HCT116 (cell line): ENCODE data around the gene RCSD1. TPM values are rescaled to one million over a fixed set of nuclear protein-coding genes. Genes with fewer than 3 reads are reported as not detected.

Experiments used
- ATAC-seq: fragments of 200-7000 bp; cut with Tn5 transposase; 2 replicates; pipeline ENCODE4 v1.9.1; 2020; ENCODE audit warnings: mild to moderate bottlenecking, moderate library complexity
- BruUV-seq: library from RNA; stranded (reverse); fragments of 400-500 nt; replicated peaks from 2 replicates; lab custom pipeline; 2021; lab: Mats Ljungman, UMichigan
- CTCF ChIA-PET: fragments of 300-600 bp; sonication (Branson Sonifier 250); formaldehyde crosslinking; loops from one replicate; lab custom pipeline; 2021; ENCODE audit warnings: antibody characterized with exemption; lab: Charles Lee
- POLR2A ChIA-PET: fragments of 300-600, 350-600 bp; sonication (Branson Sonifier 250); formaldehyde crosslinking; loops from one replicate; lab custom pipeline; 2021; ENCODE audit warnings: antibody characterized with exemption; lab: Charles Lee
- RAD21 ChIA-PET, 2 experiments: fragments of 300-600 bp; sonication (Branson Sonifier 250); formaldehyde crosslinking; loops; one replicate each; lab custom pipeline; 2023; ENCODE audit warnings: low total read pairs in 2 of 2; ENCODE audit not compliant: uncharacterized antibody in 2 of 2, unreplicated experiment in 2 of 2, low non-redundant PET in 1 of 2; lab: Charles Lee
- DNase-seq: peaks from one replicate; pipeline ENCODE4 v3.0.0-alpha.2; 2010; ENCODE audit warnings: low read depth, low spot score
- H2AFZ ChIP-seq: fragments of 200-600 bp; shearing (Covaris generic), sonication (generic); 2 replicates; pipeline ENCODE4 v1.6.1; 2017; ENCODE audit warnings: low read depth, mixed run types, mixed read lengths, antibody characterized with exemption, low read length; ENCODE audit not compliant: poor library complexity, severe bottlenecking
- H3K27ac ChIP-seq: 2 replicates; pipeline ENCODE4 v1.5.1; 2012; ENCODE audit warnings: low read depth, low read length
- H3K27me3 ChIP-seq: fragments of 200-600 bp; sonication (generic); 2 replicates; pipeline ENCODE4 v1.6.1; 2016; ENCODE audit warnings: mixed run types, low read length, mixed read lengths; ENCODE audit not compliant: insufficient read depth
- H3K36me3 ChIP-seq, 2 experiments: fragments of 200-500 bp in 1 of 2; fragments of 200-600 bp in 1 of 2; sonication (Bioruptor generic) in 1 of 2; sonication (generic) in 1 of 2; 2 replicates each; pipeline versions ENCODE4 v1.5.1 to v1.6.1; 2014 to 2016; ENCODE audit warnings: low read length in 2 of 2, inconsistent platforms in 1 of 2, mixed read lengths in 1 of 2, mixed run types in 1 of 2; ENCODE audit not compliant: insufficient read depth in 2 of 2, control insufficient read depth in 1 of 2
- H3K4me1 ChIP-seq, 2 experiments: fragments of 200-600 bp in 1 of 2; sonication (generic) in 1 of 2; 2 replicates each; pipeline versions ENCODE4 v1.5.1 to v1.6.1; 2012 to 2017; ENCODE audit warnings: low read length in 2 of 2, inconsistent platforms in 1 of 2, mild to moderate bottlenecking in 1 of 2, mixed read lengths in 1 of 2, mixed run types in 1 of 2, moderate library complexity in 1 of 2; ENCODE audit not compliant: insufficient read depth in 2 of 2, control insufficient read depth in 1 of 2
- H3K4me2 ChIP-seq: fragments of 200-600 bp; sonication (generic); 2 replicates; pipeline ENCODE4 v1.6.1; 2017; ENCODE audit warnings: mixed run types, low read length, mixed read lengths
- H3K4me3 ChIP-seq, 2 experiments: fragments of 200-600 bp in 1 of 2; sonication (generic) in 1 of 2; replicated peaks in 1 of 2; 2 replicates each; pipeline ENCODE4 v1.5.1; 2011 to 2016; ENCODE audit warnings: low read length in 2 of 2, control low read depth in 1 of 2, low read depth in 1 of 2, mild to moderate bottlenecking in 1 of 2, mixed read lengths in 1 of 2, mixed run types in 1 of 2
- H3K79me2 ChIP-seq: fragments of 200-600 bp; sonication (generic); 2 replicates; pipeline ENCODE4 v1.6.1; 2017; ENCODE audit warnings: mild to moderate bottlenecking, mixed run types, low read length, moderate library complexity, mixed read lengths; ENCODE audit not compliant: insufficient read depth
- H3K9ac ChIP-seq: fragments of 200-600 bp; sonication (generic); 2 replicates; pipeline ENCODE4 v1.6.1; 2016; ENCODE audit warnings: low read length, mixed read lengths
- H3K9me2 ChIP-seq: fragments of 200-600 bp; sonication (generic), shearing (Covaris generic); 2 replicates; pipeline ENCODE4 v1.6.1; 2017; ENCODE audit warnings: mixed run types, mild to moderate bottlenecking, moderate library complexity; ENCODE audit not compliant: insufficient read depth
- H3K9me3 ChIP-seq, 2 experiments: fragments of 200-500 bp in 1 of 2; fragments of 200-600 bp in 1 of 2; sonication (Bioruptor generic) in 1 of 2; sonication (generic) in 1 of 2; 2 replicates each; pipeline ENCODE4 v1.6.1; 2014 to 2017; ENCODE audit warnings: low read length in 2 of 2, mixed read lengths in 2 of 2, inconsistent platforms in 1 of 2, low read depth in 1 of 2, mild to moderate bottlenecking in 1 of 2, mixed run types in 1 of 2, moderate library complexity in 1 of 2; ENCODE audit not compliant: control insufficient read depth in 1 of 2, insufficient read depth in 1 of 2
- H4K20me1 ChIP-seq: fragments of 200-600 bp; sonication (generic), shearing (Covaris generic); 2 replicates; pipeline ENCODE4 v1.6.1; 2017; ENCODE audit warnings: mixed run types, mild to moderate bottlenecking, moderate library complexity; ENCODE audit not compliant: insufficient read depth
- ATF3 ChIP-seq: IDR thresholded peaks from 2 replicates; pipeline ENCODE4 v1.6.1; 2012
- ELF1 ChIP-seq: IDR thresholded peaks from 2 replicates; pipeline ENCODE4 v1.6.1; 2012; ENCODE audit warnings: low read depth, borderline replicate concordance
- FOSL1 ChIP-seq: IDR thresholded peaks from 2 replicates; pipeline ENCODE4 v1.6.1; 2012; ENCODE audit warnings: low read depth
- JUND ChIP-seq: IDR thresholded peaks from 2 replicates; pipeline ENCODE4 v1.6.1; 2012
- SRF ChIP-seq: IDR thresholded peaks from 2 replicates; pipeline ENCODE4 v1.6.1; 2012; ENCODE audit warnings: low read depth
- YY1 ChIP-seq: IDR thresholded peaks from 2 replicates; pipeline ENCODE4 v1.6.1; 2011; ENCODE audit warnings: low read length, low read depth, moderate library complexity, mild to moderate bottlenecking; ENCODE audit not compliant: insufficient replicate concordance; ENCODE audit errors: extremely low read depth
- ZFX ChIP-seq: fragments of 450-650 bp; IDR thresholded peaks from 2 replicates; pipeline ENCODE4 v1.6.1; 2017
- ZNF274 ChIP-seq: fragments of 200-500 bp; sonication (Bioruptor generic); IDR thresholded peaks from 2 replicates; pipeline ENCODE4 v1.6.1; 2014; ENCODE audit warnings: mild to moderate bottlenecking, low read depth, low read length, inconsistent platforms
- intact Hi-C: fragments of 100-400 bp; cut with micrococcal nuclease; formaldehyde crosslinking; loops from 2 replicates; pipeline ENCODE4 v1.10.0; 2022
- total RNA-seq: library from RNA; stranded (reverse); gene quantifications from one replicate; pipeline ENCODE4 v1.2.1, GENCODE V29; 2021; ENCODE audit not compliant: unreplicated experiment
- TF ChIP-seq, protein P1 (sequence below), 3 experiments: fragments of 200-600 bp in 1 of 3; sonication (generic) in 1 of 3; IDR thresholded peaks in 2 of 3; conservative IDR thresholded peaks in 1 of 3; 2 replicates each; pipeline ENCODE4 v1.5.1; 2012 to 2017; ENCODE audit warnings: low read depth in 2 of 3, low read length in 2 of 3, antibody characterized with exemption in 1 of 3, borderline replicate concordance in 1 of 3, control low read depth in 1 of 3, mild to moderate bottlenecking in 1 of 3, mixed read lengths in 1 of 3, mixed run types in 1 of 3, moderate library complexity in 1 of 3; ENCODE audit not compliant: insufficient read depth in 1 of 3

Gene RCSD1
- total RNA-seq, 1 experiment from 2014 or later, result 0.15 TPM

- H3K9me3 ChIP-seq, result no peaks in the 10 kb centered on the region
- no peak overlapping the region for H3K9ac ChIP-seq
- H3K4me2 ChIP-seq, result no peak overlapping the region
- H3K4me3 ChIP-seq, result no peak overlapping the region
- BruUV-seq, result no TSS peak
- no peaks in the 10 kb centered on the region for H3K9me2 ChIP-seq
- H3K27ac ChIP-seq, result no peak overlapping the region
- no peaks in the 10 kb centered on the region for H3K79me2 ChIP-seq
- DNase-seq (no peak), ATAC-seq (no peak)
- no peak overlapping the region for H2AFZ ChIP-seq
- H3K4me1 ChIP-seq, result no peaks in the 10 kb centered on the region
- RAD21 ChIA-PET, result no interaction called here
- no peaks in the 10 kb centered on the region for H4K20me1 ChIP-seq
- CTCF ChIA-PET, result no interaction called here
- POLR2A ChIA-PET, result no interaction called here
- no peak for TF ChIP-seq ZNF274
- no peak for TF ChIP-seq JUND
- no peak for TF ChIP-seq SRF
- TF ChIP-seq, protein P1, sequence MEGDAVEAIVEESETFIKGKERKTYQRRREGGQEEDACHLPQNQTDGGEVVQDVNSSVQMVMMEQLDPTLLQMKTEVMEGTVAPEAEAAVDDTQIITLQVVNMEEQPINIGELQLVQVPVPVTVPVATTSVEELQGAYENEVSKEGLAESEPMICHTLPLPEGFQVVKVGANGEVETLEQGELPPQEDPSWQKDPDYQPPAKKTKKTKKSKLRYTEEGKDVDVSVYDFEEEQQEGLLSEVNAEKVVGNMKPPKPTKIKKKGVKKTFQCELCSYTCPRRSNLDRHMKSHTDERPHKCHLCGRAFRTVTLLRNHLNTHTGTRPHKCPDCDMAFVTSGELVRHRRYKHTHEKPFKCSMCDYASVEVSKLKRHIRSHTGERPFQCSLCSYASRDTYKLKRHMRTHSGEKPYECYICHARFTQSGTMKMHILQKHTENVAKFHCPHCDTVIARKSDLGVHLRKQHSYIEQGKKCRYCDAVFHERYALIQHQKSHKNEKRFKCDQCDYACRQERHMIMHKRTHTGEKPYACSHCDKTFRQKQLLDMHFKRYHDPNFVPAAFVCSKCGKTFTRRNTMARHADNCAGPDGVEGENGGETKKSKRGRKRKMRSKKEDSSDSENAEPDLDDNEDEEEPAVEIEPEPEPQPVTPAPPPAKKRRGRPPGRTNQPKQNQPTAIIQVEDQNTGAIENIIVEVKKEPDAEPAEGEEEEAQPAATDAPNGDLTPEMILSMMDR (IDR thresholded peaks at IDR 0.05 in 2 of 3, conservative IDR thresholded peaks at IDR 0.05 in 1 of 3; ENCODE audit: borderline replicate concordance in 1 of 3, insufficient read depth in 1 of 3, low read depth in 2 of 3, low read length in 2 of 3), result no peak
- no peak for TF ChIP-seq FOSL1
- no peak for TF ChIP-seq ZFX
- TF ChIP-seq YY1, result no peak
- no peak for TF ChIP-seq ATF3
- TF ChIP-seq ELF1, result no peak
- no peaks in the 10 kb centered on the region for H3K36me3 ChIP-seq
- intact Hi-C loops, result no loop called here
- H3K27me3 ChIP-seq, result no peaks in the 10 kb centered on the region
Observed at GRCh38 chr1:167631936-167632614, 2.0 kb downstream of the RCSD1 start.
